CD4-positive, alpha-beta memory T cell (primary cell): ENCODE data around the gene PRDM1. TPM values are rescaled to one million over a fixed set of nuclear protein-coding genes. Genes with fewer than 3 reads are reported as not detected.

Experiments used
- CTCF ChIA-PET: fragments of 350-600 bp; sonication (Branson Sonifier 250); formaldehyde crosslinking; loops from one replicate; lab custom pipeline; 2021; ENCODE audit warnings: inconsistent platforms; ENCODE audit not compliant: partially characterized antibody; lab: Charles Lee
- POLR2A ChIA-PET: fragments of 350-600 bp; sonication (Branson Sonifier 250); formaldehyde crosslinking; loops from one replicate; lab custom pipeline; 2021; ENCODE audit not compliant: partially characterized antibody; lab: Charles Lee
- DNase-seq, 5 donors: peaks; one replicate each; pipeline versions ENCODE4 v3.0.0 to v3.0.0-alpha.2; 2020 to 2022; ENCODE audit warnings: mixed read lengths in 1 of 5
- H3K27ac ChIP-seq: one replicate; pipeline ENCODE4 v1.7.0; 2013; ENCODE audit warnings: low read depth, low read length
- H3K27me3 ChIP-seq: 2 replicates; pipeline ENCODE4 v1.7.0; 2013; ENCODE audit warnings: mild to moderate bottlenecking, low read length, moderate library complexity; ENCODE audit not compliant: insufficient read depth
- H3K36me3 ChIP-seq: 2 replicates; pipeline ENCODE4 v1.7.0; 2013; ENCODE audit warnings: mild to moderate bottlenecking, low read length, moderate library complexity; ENCODE audit not compliant: insufficient read depth
- H3K4me1 ChIP-seq: 2 replicates; pipeline ENCODE4 v1.7.0; 2013; ENCODE audit warnings: mild to moderate bottlenecking, low read length, moderate library complexity; ENCODE audit not compliant: insufficient read depth
- H3K4me3 ChIP-seq, 2 donors: one replicate each; pipeline ENCODE4 v1.7.0; 2013; ENCODE audit warnings: low read length in 2 of 2, mild to moderate bottlenecking in 1 of 2
- H3K9me3 ChIP-seq, 2 donors: one replicate each; pipeline ENCODE4 v1.7.0; 2013; ENCODE audit warnings: low read length in 2 of 2, control low read depth in 1 of 2; ENCODE audit not compliant: control insufficient read depth in 1 of 2
- H3K27ac Mint-ChIP-seq, 7 donors: one replicate each; pipeline ENCODE4 v1.8.0; 2020 to 2021; ENCODE audit warnings: mixed read lengths in 7 of 7, mild to moderate bottlenecking in 6 of 7, inconsistent platforms in 3 of 7, moderate library complexity in 3 of 7
- H3K27me3 Mint-ChIP-seq, 2 donors: one replicate each; pipeline ENCODE4 v1.8.0; 2020 to 2021; ENCODE audit warnings: mixed read lengths in 2 of 2
- H3K36me3 Mint-ChIP-seq, 2 donors: one replicate each; pipeline ENCODE4 v1.8.0; 2020 to 2021; ENCODE audit warnings: mixed read lengths in 2 of 2, inconsistent platforms in 1 of 2, mild to moderate bottlenecking in 1 of 2
- H3K4me1 Mint-ChIP-seq, 4 donors: one replicate each; pipeline ENCODE4 v1.8.0; 2020 to 2021; ENCODE audit warnings: mixed read lengths in 4 of 4, mild to moderate bottlenecking in 1 of 4
- H3K4me3 Mint-ChIP-seq, 8 donors: one replicate each; pipeline ENCODE4 v1.8.0; 2020 to 2021; ENCODE audit warnings: mixed read lengths in 8 of 8, mild to moderate bottlenecking in 7 of 8, moderate library complexity in 6 of 8, inconsistent platforms in 3 of 8
- H3K9me3 Mint-ChIP-seq, 8 donors: one replicate each; pipeline ENCODE4 v1.8.0; 2020 to 2021; ENCODE audit warnings: mixed read lengths in 8 of 8, mild to moderate bottlenecking in 5 of 8, inconsistent platforms in 3 of 8, moderate library complexity in 1 of 8
- intact Hi-C: fragments of 100-400 bp; cut with micrococcal nuclease; formaldehyde crosslinking; loops from one replicate; pipeline ENCODE4 v1.15.1; 2023
- polyA plus RNA-seq, 2 donors: library from polyadenylated mRNA; unstranded; fragments of 300-500 nt; fragmentation: Illumina TruSeq; gene quantifications; one replicate each; pipeline ENCODE4 v1.2.3, GENCODE V29; 2021
- total RNA-seq, 2 experiments: library from RNA; stranded (reverse); gene quantifications; one replicate each; pipeline ENCODE4 v1.2.3, GENCODE V29; 2021

The PRDM1 gene
- total and polyA plus RNA-seq, 4 experiments from 2014 or later = 33.4 to 97.0 (median 39.7) TPM

- H3K27me3 ChIP-seq = no peaks in the 10 kb centered on the region
- DNase-seq = no peak
- H3K4me3 ChIP-seq = peak overlapping the region in 1 of 2 donors; percentile 13
- Mint-ChIP-seq H3K27me3 (no peaks in the 10 kb centered on the region), H3K4me1 (peaks cover 17 to 32% (median 27%) of the 10 kb centered on the region in 4 donors), H3K9me3 (no peaks in the 10 kb centered on the region), H3K36me3 (peaks cover 0 to 5% of the 10 kb centered on the region in 2 donors), H3K4me3 (peak overlapping the region; percentile 26 to 81 (median 70)), H3K27ac (peak overlapping the region; percentile 4 to 86 (median 10))
- H3K36me3 ChIP-seq = no peaks in the 10 kb centered on the region
- H3K27ac ChIP-seq = no peak overlapping the region
- peaks cover 33% of the 10 kb centered on the region for H3K4me1 ChIP-seq
- H3K9me3 ChIP-seq = no peaks in the 10 kb centered on the region
- POLR2A ChIA-PET = interaction anchor here (0.7 to 2.2 kb wide), 7 partner anchors 8 to 84 kb away, joined by 3 to 28 read pairs (median 3); partner anchors contain the start of gene PRDM1
- intact Hi-C loops = loop anchor here (1.0 kb wide), 1 partner anchor 40 kb away; no protein-coding TSS in a partner anchor
- CTCF ChIA-PET = interaction anchor here (0.7 to 2.0 kb wide), 11 partner anchors 10 to 625 kb away, joined by 3 to 10 read pairs (median 5); partner anchors contain the start of gene PRDM1
Observed at GRCh38 chr6:106056746-106057390, 29.3 kb upstream of the PRDM1 start.

- peaks cover 16 to 32% (median 27%) of the 10 kb centered on the region in 4 donors for H3K4me1 Mint-ChIP-seq
- CTCF ChIA-PET = interaction anchor here (1.8 kb wide), 1 partner anchor 164 kb away, joined by 4 read pairs; no protein-coding TSS in a partner anchor
Observed at GRCh38 chr6:106059331-106059730, 26.8 kb upstream of the PRDM1 start.

GRCh38 chr6:106060167-106060566 lies 26.0 kb upstream of the PRDM1 start:
- Mint-ChIP-seq H3K9me3 (no peaks in the 10 kb centered on the region), H3K4me1 (peaks cover 16 to 31% (median 24%) of the 10 kb centered on the region in 4 donors), H3K27ac (no peak overlapping the region), H3K27me3 (no peaks in the 10 kb centered on the region), H3K36me3 (peaks cover 0 to 5% of the 10 kb centered on the region in 2 donors), H3K4me3 (no peak overlapping the region)
- Histone ChIP-seq H3K36me3 (no peaks in the 10 kb centered on the region), H3K27ac (no peak overlapping the region), H3K27me3 (no peaks in the 10 kb centered on the region), H3K4me1 (peaks cover 32% of the 10 kb centered on the region), H3K9me3 (no peaks in the 10 kb centered on the region), H3K4me3 (no peak overlapping the region)
- POLR2A ChIA-PET = no interaction called here
- DNase-seq = no peak
- intact Hi-C loops = no loop called here
- CTCF ChIA-PET = no interaction called here

More at GRCh38 chr6:106059331-106059730, 26.8 kb upstream of the PRDM1 start:
- Mint-ChIP-seq H3K36me3 (peaks cover 0 to 5% of the 10 kb centered on the region in 2 donors), H3K4me3 (no peak overlapping the region), H3K27me3 (no peaks in the 10 kb centered on the region), H3K9me3 (no peaks in the 10 kb centered on the region), H3K27ac (no peak overlapping the region)
- intact Hi-C loops = no loop called here
- H3K4me1 ChIP-seq = peaks cover 33% of the 10 kb centered on the region
- no peak overlapping the region for H3K4me3 ChIP-seq
- no peaks in the 10 kb centered on the region for H3K27me3 ChIP-seq
- H3K36me3 ChIP-seq = no peaks in the 10 kb centered on the region
- POLR2A ChIA-PET = interaction anchor here (1.4 kb wide), 1 partner anchor 39 kb away, joined by 4 read pairs; no protein-coding TSS in a partner anchor
- H3K27ac ChIP-seq = no peak overlapping the region
- DNase-seq = no peak
- no peaks in the 10 kb centered on the region for H3K9me3 ChIP-seq

- Histone ChIP-seq H3K36me3 (no peaks in the 10 kb centered on the region), H3K27me3 (no peaks in the 10 kb centered on the region), H3K27ac (no peak overlapping the region), H3K4me3 (no peak overlapping the region), H3K4me1 (no peaks in the 10 kb centered on the region), H3K9me3 (no peaks in the 10 kb centered on the region)
- peaks cover 0 to 5% of the 10 kb centered on the region in 2 donors for H3K36me3 Mint-ChIP-seq
- H3K4me3 Mint-ChIP-seq = no peak overlapping the region
- no peaks in the 10 kb centered on the region for H3K4me1 Mint-ChIP-seq
- intact Hi-C loops = no loop called here
- H3K9me3 Mint-ChIP-seq = no peaks in the 10 kb centered on the region
- peaks cover 0 to 1% of the 10 kb centered on the region in 2 donors for H3K27me3 Mint-ChIP-seq
- H3K27ac Mint-ChIP-seq = no peak overlapping the region
- ChIA-PET CTCF (interaction anchor here (1.0 kb wide), 2 partner anchors 9 to 27 kb away, joined by 3 read pairs; no protein-coding TSS in a partner anchor), POLR2A (interaction anchor here (0.9 kb wide), 1 partner anchor 71 kb away, joined by 3 read pairs; no protein-coding TSS in a partner anchor)
- DNase-seq = no peak
Observed at GRCh38 chr6:106063448-106063850, 22.7 kb upstream of the PRDM1 start.

- Histone ChIP-seq H3K9me3 (no peaks in the 10 kb centered on the region), H3K4me1 (no peaks in the 10 kb centered on the region), H3K27ac (no peak overlapping the region), H3K36me3 (no peaks in the 10 kb centered on the region), H3K4me3 (no peak overlapping the region), H3K27me3 (no peaks in the 10 kb centered on the region)
- no peak overlapping the region for H3K4me3 Mint-ChIP-seq
- POLR2A ChIA-PET = interaction anchor here (1.8 kb wide), 1 partner anchor 8 kb away, joined by 5 read pairs; no protein-coding TSS in a partner anchor
- no peak for DNase-seq
- CTCF ChIA-PET = no interaction called here
- intact Hi-C loops = no loop called here
- H3K27me3 Mint-ChIP-seq = peaks cover 0 to 1% of the 10 kb centered on the region in 2 donors
- H3K27ac Mint-ChIP-seq = no peak overlapping the region
- no peaks in the 10 kb centered on the region for H3K9me3 Mint-ChIP-seq
- no peaks in the 10 kb centered on the region for H3K4me1 Mint-ChIP-seq
- H3K36me3 Mint-ChIP-seq = peaks cover 0 to 5% of the 10 kb centered on the region in 2 donors
Observed at GRCh38 chr6:106064142-106064541, 22.0 kb upstream of the PRDM1 start.

GRCh38 chr6:106064756-106065155 lies 21.4 kb upstream of the PRDM1 start:
- POLR2A ChIA-PET = interaction anchor here (1.8 kb wide), 1 partner anchor 9 kb away, joined by 5 read pairs; no protein-coding TSS in a partner anchor
- intact Hi-C loops = no loop called here
- CTCF ChIA-PET = no interaction called here
- no peak overlapping the region for H3K27ac Mint-ChIP-seq
- Histone ChIP-seq H3K27me3 (no peaks in the 10 kb centered on the region), H3K27ac (no peak overlapping the region), H3K9me3 (no peaks in the 10 kb centered on the region), H3K36me3 (no peaks in the 10 kb centered on the region), H3K4me3 (no peak overlapping the region), H3K4me1 (no peaks in the 10 kb centered on the region)
- no peaks in the 10 kb centered on the region for H3K9me3 Mint-ChIP-seq
- no peak overlapping the region for H3K4me3 Mint-ChIP-seq
- no peak for DNase-seq
- peaks cover 0 to 5% of the 10 kb centered on the region in 2 donors for H3K36me3 Mint-ChIP-seq
- H3K27me3 Mint-ChIP-seq = peaks cover 0 to 1% of the 10 kb centered on the region in 2 donors
- H3K4me1 Mint-ChIP-seq = no peaks in the 10 kb centered on the region

- Histone ChIP-seq H3K4me1 (no peaks in the 10 kb centered on the region), H3K4me3 (no peak overlapping the region), H3K27ac (no peak overlapping the region), H3K9me3 (no peaks in the 10 kb centered on the region), H3K36me3 (no peaks in the 10 kb centered on the region), H3K27me3 (no peaks in the 10 kb centered on the region)
- H3K36me3 Mint-ChIP-seq = no peaks in the 10 kb centered on the region
- intact Hi-C loops = no loop called here
- H3K27ac Mint-ChIP-seq = no peak overlapping the region
- no peak for DNase-seq
- H3K9me3 Mint-ChIP-seq = no peaks in the 10 kb centered on the region
- no peaks in the 10 kb centered on the region for H3K4me1 Mint-ChIP-seq
- ChIA-PET POLR2A (no interaction called here), CTCF (no interaction called here)
- H3K4me3 Mint-ChIP-seq = no peak overlapping the region
- peaks cover 0 to 1% of the 10 kb centered on the region in 2 donors for H3K27me3 Mint-ChIP-seq
Observed at GRCh38 chr6:106066989-106067388, 19.1 kb upstream of the PRDM1 start.
